SU-DHL-6 (cell line): ENCODE data around the gene VPS37C.
"Not testable (repeated sequence)": the region's sequence is repeated elsewhere in the genome, so short reads cannot be mapped to it uniquely, and the experiment has no call there.

Experiments
- H2AFZ ChIP-seq: fragments of 200-600 bp; sonication (generic); 2 replicates; pipeline ENCODE4 v1.6.1; 2014; ENCODE audit warnings: low read depth, mild to moderate bottlenecking, moderate library complexity, mixed read lengths, antibody characterized with exemption, low read length; ENCODE audit not compliant: severe bottlenecking
- H3F3A ChIP-seq: fragments of 200-600 bp; shearing (Covaris generic); 2 replicates; pipeline ENCODE4 v1.6.0; 2016; ENCODE audit warnings: antibody characterized with exemption, mild to moderate bottlenecking; ENCODE audit not compliant: insufficient read depth
- H3K27ac ChIP-seq: fragments of 200-600 bp; sonication (generic); 2 replicates; pipeline ENCODE4 v1.5.1; 2016; ENCODE audit warnings: low read depth, mild to moderate bottlenecking, low read length, moderate library complexity, mixed read lengths
- H3K27me3 ChIP-seq: fragments of 200-600 bp; sonication (generic), shearing (Covaris generic); 2 replicates; pipeline ENCODE4 v1.6.0; 2014; ENCODE audit warnings: mild to moderate bottlenecking, low read length
- H3K36me3 ChIP-seq: fragments of 200-600 bp; sonication (generic); 2 replicates; pipeline ENCODE4 v1.6.1; 2014; ENCODE audit warnings: mild to moderate bottlenecking, low read length, mixed read lengths
- H3K4me2 ChIP-seq: fragments of 300-600, 200-600 bp; shearing (Covaris generic), sonication (generic); 2 replicates; pipeline ENCODE4 v1.6.0; 2014; ENCODE audit warnings: low read length, low read depth, mild to moderate bottlenecking; ENCODE audit not compliant: poor library complexity, severe bottlenecking
- H3K4me3 ChIP-seq: fragments of 200-600 bp; sonication (generic); 2 replicates; pipeline ENCODE4 v1.5.1; 2014; ENCODE audit warnings: antibody characterized with exemption, low read length, mild to moderate bottlenecking, mixed read lengths; ENCODE audit not compliant: insufficient read depth, poor library complexity, severe bottlenecking
- H3K79me2 ChIP-seq: fragments of 200-600 bp; sonication (generic); 2 replicates; pipeline ENCODE4 v1.6.1; 2014; ENCODE audit warnings: mild to moderate bottlenecking, low read length, moderate library complexity; ENCODE audit not compliant: insufficient read depth
- H3K9ac ChIP-seq: fragments of 200-600 bp; sonication (generic); 2 replicates; pipeline ENCODE4 v1.7.0; 2014; ENCODE audit warnings: mild to moderate bottlenecking, low read length
- H3K9me2 ChIP-seq: fragments of 200-600 bp; sonication (generic); replicated peaks from 2 replicates; pipeline ENCODE4 v1.6.1; 2014; ENCODE audit warnings: low read length; ENCODE audit not compliant: insufficient read depth
- H3K9me3 ChIP-seq: fragments of 200-600 bp; sonication (generic); 2 replicates; pipeline ENCODE4 v1.6.1; 2014; ENCODE audit warnings: low read length, mixed read lengths; ENCODE audit not compliant: insufficient read depth
- H4K20me1 ChIP-seq: fragments of 200-600 bp; sonication (generic); 2 replicates; pipeline ENCODE4 v1.6.1; 2014; ENCODE audit warnings: low read depth, mild to moderate bottlenecking, antibody characterized with exemption, low read length, moderate library complexity, mixed read lengths
- EZH2phosphoT487 ChIP-seq: fragments of 200-600 bp; sonication (generic), shearing (Covaris generic); conservative IDR thresholded peaks from 2 replicates; pipeline ENCODE4 v1.6.1; 2018; ENCODE audit warnings: mild to moderate bottlenecking, antibody characterized with exemption, low read length, moderate library complexity, mixed read lengths
- TF ChIP-seq, protein P1 (sequence below): fragments of 200-600 bp; sonication (generic); IDR thresholded peaks from one replicate; pipeline ENCODE4 v1.5.1; 2017; ENCODE audit warnings: antibody characterized with exemption, mild to moderate bottlenecking, low read length, moderate library complexity; ENCODE audit not compliant: insufficient read depth, poor library complexity, severe bottlenecking

The VPS37C gene

DNA sequence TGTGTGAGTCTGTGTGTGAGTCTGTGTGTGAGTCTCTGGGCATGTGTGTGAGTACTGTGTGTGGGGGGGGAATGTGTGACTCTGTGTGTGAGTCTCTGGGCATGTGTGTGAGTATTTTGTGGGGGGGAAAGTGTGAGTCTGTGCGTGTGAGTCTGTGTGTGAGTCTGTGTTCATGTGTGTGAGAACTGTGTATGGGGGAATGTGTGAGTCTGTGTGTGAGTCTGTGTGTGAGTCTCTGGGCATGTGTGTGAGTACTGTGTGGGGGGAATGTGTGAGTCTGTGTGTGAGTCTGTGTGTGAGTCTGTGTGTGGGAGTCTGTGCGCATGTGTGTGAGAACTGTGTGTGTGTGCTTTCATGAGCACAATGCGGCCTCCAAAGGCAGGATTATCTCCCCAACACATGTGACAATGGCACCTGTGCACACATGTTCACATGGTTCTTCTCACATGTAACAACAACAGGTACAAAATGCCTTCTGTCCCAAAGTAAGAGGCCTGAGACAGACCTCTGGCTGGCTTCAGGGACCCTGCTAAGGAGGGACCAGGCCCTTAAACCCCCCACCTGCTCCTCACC is 57.3 kb downstream of the VPS37C start:
- no peak for TF ChIP-seq EZH2phosphoT487
- TF ChIP-seq, protein P1, sequence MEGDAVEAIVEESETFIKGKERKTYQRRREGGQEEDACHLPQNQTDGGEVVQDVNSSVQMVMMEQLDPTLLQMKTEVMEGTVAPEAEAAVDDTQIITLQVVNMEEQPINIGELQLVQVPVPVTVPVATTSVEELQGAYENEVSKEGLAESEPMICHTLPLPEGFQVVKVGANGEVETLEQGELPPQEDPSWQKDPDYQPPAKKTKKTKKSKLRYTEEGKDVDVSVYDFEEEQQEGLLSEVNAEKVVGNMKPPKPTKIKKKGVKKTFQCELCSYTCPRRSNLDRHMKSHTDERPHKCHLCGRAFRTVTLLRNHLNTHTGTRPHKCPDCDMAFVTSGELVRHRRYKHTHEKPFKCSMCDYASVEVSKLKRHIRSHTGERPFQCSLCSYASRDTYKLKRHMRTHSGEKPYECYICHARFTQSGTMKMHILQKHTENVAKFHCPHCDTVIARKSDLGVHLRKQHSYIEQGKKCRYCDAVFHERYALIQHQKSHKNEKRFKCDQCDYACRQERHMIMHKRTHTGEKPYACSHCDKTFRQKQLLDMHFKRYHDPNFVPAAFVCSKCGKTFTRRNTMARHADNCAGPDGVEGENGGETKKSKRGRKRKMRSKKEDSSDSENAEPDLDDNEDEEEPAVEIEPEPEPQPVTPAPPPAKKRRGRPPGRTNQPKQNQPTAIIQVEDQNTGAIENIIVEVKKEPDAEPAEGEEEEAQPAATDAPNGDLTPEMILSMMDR, result no peak
- Histone ChIP-seq H2AFZ (no peak overlapping the region), H3K9ac (no peak overlapping the region), H3K9me3 (no peaks in the 10 kb centered on the region), H3K9me2 (no peaks in the 10 kb centered on the region), H3K36me3 (no peaks in the 10 kb centered on the region), H3K27ac (no peak overlapping the region), H3K79me2 (no peaks in the 10 kb centered on the region), H3K4me3 (no peak overlapping the region), H3K4me2 (no peak overlapping the region), H4K20me1 (no peaks in the 10 kb centered on the region), H3K27me3 (no peaks in the 10 kb centered on the region), H3F3A (no peaks in the 10 kb centered on the region)

DNA sequence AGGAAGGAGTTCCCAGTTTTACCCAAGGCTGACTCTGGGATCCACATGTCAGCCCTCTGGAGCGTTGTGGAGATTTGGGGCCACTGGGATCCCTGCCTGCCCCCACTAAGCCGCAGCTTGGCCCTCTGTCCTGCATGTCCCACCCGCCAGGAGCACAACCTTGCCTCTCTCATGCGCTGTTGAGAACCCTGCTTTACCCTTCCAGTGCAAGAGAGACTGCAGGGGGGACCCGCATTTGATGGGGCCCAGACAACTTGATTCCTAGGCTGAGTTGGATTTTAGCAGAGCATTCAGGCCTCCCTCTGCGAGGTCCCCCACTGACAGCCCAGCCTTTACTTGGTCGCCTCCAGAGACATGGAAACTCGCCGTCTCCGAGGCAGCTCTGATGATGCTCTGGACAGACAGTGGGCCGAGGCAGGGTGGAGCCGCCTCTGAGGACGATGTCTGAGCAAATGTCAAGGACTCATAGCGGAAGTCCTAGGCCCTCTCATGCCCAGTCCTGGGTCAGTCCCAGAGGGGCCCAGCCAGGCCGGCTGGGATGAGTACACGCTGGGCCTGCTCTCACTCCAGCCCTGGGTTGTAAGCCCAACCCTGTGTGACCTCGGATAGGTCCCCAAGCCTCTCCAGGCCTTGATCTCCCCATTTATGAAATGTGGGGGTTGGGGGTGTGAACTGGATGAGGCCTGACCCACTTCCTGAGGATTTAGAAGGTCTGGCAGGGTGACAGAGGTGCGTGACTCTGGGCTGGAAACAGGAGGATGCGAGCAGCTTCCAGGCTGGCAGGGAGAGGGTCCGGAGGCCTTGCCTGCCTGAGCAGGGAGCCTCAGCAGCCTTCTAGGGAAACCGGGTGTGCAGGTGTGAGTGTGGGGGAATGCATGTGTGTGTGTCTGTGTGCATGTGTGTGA is 58.3 kb downstream of the VPS37C start:
- Histone ChIP-seq H3K9me2 (no peaks in the 10 kb centered on the region), H3F3A (no peaks in the 10 kb centered on the region), H3K4me2 (no peak overlapping the region), H3K4me3 (no peak overlapping the region), H3K79me2 (no peaks in the 10 kb centered on the region), H3K9ac (no peak overlapping the region), H3K27me3 (no peaks in the 10 kb centered on the region), H3K36me3 (no peaks in the 10 kb centered on the region), H3K27ac (no peak overlapping the region), H4K20me1 (no peaks in the 10 kb centered on the region), H3K9me3 (no peaks in the 10 kb centered on the region), H2AFZ (no peak overlapping the region)
- TF ChIP-seq, protein P1, result no peak

DNA sequence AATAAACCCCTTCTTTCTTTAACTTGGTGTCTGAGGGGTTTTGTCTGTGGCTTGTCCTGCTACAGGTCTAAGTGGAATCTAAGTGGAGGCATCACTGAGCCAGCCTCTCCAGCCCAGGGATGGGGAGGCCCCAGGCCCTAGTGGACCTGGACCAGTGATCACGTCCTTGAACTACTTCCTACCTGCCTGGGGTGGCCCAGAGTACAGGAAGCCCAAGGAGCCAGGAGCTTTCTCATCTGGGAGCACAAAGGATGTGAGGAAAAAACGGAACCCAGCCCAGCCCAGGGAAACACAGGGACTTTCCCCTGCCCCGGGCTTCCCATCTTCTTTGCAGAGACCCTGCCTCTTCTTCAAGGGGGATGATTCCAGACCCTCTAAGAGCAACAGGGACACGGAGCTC is 62.4 kb downstream of the VPS37C start:
- H3K9ac ChIP-seq, result no peak overlapping the region
- H3K4me2 ChIP-seq, result no peak overlapping the region
- H3K9me2 ChIP-seq, result no peaks in the 10 kb centered on the region
- no peaks in the 10 kb centered on the region for H3K27me3 ChIP-seq
- H3K27ac ChIP-seq, result no peak overlapping the region
- H2AFZ ChIP-seq, result no peak overlapping the region
- no peaks in the 10 kb centered on the region for H3K9me3 ChIP-seq
- no peaks in the 10 kb centered on the region for H3K79me2 ChIP-seq
- H4K20me1 ChIP-seq, result no peaks in the 10 kb centered on the region
- TF ChIP-seq EZH2phosphoT487, result no peak
- no peaks in the 10 kb centered on the region for H3F3A ChIP-seq
- H3K4me3 ChIP-seq, result no peak overlapping the region
- H3K36me3 ChIP-seq, result no peaks in the 10 kb centered on the region

DNA sequence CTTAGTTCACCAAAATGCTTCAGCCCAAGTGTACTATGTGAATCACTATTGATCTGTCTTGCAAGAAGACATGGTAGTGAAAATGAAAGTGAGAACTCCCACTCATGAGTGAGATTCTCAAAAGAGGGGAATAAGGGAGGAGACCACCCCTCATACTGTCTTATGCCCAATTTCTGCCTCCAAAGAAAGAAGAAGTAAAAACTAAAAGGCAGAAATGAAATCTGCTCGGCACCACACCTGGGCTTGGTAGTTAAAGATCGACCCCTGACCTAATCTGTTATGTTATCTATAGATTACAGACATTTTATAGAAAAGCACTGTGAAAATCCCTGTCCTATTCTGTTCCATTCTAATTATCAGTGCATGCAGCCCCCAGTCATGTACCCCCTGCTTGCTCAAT is 63.0 kb downstream of the VPS37C start:
- not testable (repeated sequence) for H3K4me2 ChIP-seq, H3K27me3 ChIP-seq, H3K79me2 ChIP-seq, H3F3A ChIP-seq, H3K4me3 ChIP-seq, H2AFZ ChIP-seq, H3K9me3 ChIP-seq, H3K36me3 ChIP-seq, H4K20me1 ChIP-seq, H3K27ac ChIP-seq, H3K9me2 ChIP-seq, H3K9ac ChIP-seq
